ENCODE data around the gene CLPTM1L.

Gene CLPTM1L

DNA sequence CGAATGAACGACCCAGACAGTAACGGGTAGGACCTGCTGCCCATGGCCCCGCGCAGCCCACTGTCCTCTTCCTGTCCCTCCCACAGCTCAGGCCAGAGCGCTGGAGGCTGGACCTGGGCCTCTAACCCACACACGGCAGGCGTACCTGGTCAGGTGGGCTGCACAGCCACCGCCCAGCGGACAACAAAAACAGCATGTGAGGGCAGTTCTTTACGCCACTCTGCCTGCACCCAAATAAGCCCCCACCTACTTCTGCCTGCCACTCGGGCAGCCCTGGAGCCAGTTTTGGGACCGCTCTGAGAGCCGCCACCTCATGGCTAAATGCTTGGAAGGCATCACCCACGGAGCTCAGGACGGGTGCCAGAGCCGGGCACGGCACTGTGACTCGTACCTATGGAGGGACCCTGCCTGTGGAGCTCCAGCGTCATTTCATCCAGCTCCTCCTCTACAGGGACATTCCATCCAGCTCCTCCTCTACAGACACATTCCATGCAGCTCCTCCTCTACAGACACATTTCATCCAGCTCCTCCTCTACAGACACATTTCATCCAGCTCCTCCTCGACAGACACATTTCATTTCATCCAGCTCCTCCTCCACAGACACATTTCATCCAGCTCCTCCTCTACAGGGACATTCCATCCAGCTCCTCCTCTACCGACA, 18.9 kb downstream of the CLPTM1L start:
- no peak for DNase-seq (ENCODE audit: low spot score)

DNA sequence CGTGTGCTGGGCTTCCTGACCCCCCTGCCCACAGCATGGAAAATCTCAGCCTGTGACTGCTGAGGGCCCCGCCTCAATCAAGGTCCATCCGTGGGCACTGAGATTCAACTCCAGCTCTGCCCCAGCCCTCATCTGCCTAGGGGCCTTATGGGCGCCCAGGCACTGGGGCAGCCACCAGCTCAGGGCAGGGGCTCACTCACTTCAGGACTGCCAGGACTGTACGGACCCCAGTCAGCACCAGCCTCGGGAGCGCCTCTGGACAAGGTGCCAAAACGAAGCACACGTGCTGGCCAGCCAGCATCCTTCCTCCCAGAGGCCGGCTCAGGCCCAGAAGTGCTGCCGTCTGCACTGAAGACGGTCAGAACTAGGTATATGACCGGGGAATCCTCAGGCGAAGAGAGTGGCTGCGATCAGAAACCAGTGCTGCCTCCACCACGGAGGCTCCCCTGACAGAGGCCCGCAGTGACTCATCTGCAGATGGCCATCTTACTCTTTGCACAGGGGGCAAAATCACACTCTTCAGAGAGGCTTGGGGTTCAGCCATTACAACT, 19.6 kb downstream of the CLPTM1L start:
- DNase-seq (ENCODE audit: low spot score), result no peak

DNA sequence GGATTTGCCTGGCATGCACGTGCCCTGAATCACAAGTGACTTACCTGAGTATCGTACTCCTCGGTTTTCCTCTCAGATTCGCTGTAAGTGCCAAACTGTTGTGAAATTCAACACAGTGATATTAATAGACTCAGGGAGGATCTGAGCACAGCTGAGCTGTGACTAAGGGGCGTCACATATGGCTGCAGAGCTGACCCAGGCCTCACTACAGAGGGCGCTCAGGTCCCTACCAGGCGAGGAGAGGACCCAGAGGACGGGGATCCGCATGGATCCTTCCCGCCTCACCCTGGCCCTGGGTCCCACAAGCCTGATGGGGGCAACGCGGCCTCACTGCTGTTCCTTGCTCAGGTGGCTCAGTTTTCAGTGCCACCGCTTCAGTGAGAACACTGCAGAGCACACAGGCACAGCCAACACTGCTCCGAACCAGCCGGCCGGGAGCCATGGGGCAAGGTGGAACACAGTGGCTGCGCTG, 20.1 kb downstream of the CLPTM1L start:
- DNase-seq (ENCODE audit: low spot score), result no peak

DNA sequence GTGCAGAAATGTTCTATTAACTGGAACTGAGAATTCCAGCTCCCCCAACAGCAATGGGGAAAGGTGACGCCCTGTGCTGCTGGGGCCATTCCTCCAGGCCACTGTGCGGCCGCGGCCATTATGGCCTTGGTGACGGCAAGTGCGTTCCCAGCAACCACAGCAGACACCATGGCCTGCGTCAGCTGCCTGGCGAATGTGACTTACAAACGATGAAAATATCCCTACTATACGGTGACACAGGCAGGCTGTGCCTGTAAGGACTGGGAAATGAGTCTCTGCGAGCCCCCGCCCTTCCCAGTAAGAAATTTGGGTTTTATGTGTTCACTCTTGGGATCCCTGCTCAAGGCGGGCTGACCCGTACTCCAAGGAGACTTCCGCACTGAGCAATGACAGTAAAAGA, 20.6 kb downstream of the CLPTM1L start:
- DNase-seq (ENCODE audit: low spot score), result no peak

DNA sequence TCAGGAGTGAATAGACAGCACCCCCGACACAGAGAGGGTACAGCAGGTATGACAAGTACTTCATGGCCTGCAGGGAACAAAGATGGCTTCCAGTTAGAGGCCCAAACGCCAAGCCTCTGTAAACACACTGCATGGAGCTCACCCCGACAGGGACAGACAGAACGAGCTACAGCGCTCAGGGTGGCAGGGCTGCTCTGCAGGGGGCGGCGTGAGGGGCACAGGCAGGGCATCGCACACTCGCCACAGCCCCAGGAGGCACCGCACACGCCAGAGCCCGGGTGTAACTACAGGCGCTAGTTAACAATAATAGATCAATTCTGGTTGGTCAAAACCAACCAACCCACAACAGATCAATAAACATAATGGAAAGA, 21.1 kb downstream of the CLPTM1L start:
- no peak for DNase-seq (ENCODE audit: low spot score)

DNA sequence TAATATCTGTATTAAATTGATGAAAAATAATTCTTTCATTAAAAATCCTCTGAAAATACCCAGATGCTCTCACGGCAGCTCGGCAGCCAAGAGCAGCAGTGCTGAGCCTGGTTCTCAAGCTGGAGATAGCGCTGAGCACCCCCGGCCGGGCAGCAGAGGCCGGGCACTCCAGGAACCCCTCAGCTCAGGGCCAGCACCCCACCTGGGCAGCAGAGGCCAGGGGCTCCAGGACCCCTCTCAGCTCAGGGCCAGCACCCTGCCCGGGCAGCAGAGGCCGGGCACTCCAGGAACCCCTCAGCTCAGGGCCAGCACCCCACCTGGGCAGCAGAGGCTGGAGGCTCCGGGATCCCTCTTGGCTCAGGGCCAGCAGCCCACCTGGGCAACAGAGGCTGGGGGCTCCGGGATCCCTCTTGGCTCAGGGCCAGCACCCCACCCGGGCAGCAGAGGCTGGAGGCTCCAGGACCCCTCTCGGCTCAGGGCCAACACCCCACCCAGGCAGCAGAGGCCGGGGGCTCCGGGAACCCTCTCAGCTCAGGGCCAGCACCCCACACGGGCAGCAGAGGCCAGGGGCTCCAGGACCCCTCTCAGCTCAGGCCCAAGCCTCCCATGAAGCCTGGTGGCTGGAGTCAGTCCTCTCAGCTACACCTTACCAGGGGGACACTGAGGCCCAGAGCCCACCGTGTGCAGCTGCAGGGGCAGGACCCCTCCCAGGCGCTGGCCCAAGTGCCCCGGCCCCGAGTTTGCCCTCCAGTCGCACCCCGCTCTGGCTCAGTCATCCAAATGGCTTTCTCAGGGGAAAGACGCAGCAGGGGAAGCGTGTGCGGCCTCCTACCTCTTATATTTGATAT, 21.7 kb downstream of the CLPTM1L start:
- DNase-seq (ENCODE audit: low spot score), result no peak

DNA sequence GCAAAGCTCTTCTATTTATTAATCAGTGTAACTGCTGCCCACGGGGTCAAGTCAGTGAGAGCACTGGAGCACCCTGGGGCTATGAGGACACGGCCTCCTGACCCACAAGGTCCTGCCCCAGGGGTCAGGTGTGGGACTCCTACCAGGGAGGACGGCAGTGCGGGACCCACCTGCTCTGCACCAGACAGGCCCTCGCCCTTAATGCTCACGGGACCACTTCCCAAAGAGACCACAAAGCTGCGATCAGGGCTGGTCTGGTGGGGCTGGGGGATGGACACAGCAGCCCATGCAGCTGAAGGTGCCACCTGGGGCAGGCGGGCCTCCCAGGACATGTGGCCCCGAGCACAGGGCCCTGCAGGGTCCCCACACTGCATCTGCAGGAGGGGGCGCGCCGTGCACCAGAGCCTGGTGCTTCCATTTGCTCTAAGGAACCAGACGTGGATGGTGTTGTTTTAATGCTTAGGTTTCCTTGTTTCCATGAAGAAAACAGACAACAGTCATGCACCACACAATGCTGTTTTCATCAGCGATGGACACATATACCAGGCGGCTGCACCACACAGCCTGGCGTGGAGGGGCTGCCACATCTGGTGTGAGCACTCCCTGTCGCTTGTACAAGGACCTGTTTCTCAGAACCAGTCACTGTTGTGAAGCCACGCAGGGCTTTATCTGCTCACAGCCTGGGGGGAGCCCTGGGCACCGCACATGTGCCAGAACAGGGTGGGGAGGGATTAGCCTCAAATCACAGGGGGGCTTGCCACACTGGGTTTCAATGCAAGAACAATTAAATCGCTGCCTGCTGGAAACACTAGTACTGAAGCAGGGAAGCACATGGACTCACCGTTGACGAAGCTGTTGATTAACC, 22.6 kb downstream of the CLPTM1L start:
- no peak for DNase-seq (ENCODE audit: low spot score)

DNA sequence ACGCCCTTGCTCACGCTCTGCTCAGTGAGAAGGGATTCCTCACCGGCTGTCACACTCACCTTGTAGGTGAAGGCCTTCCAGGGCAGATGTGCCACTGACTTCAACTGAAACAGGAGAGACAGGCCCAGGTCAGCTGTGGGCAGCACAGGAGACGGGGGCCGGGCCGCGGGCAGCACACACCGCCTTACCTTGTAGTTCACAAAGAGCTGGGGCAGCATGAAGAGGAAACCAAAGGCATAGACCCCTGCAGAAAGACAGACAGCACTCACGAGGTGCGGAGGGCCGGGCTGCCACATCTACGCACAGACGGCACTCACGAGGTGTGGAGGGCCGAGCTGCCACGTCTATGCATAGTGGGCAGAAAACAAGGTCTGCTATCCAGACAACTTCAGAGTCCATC, 23.3 kb downstream of the CLPTM1L start:
- no peak for DNase-seq (ENCODE audit: low spot score)

DNA sequence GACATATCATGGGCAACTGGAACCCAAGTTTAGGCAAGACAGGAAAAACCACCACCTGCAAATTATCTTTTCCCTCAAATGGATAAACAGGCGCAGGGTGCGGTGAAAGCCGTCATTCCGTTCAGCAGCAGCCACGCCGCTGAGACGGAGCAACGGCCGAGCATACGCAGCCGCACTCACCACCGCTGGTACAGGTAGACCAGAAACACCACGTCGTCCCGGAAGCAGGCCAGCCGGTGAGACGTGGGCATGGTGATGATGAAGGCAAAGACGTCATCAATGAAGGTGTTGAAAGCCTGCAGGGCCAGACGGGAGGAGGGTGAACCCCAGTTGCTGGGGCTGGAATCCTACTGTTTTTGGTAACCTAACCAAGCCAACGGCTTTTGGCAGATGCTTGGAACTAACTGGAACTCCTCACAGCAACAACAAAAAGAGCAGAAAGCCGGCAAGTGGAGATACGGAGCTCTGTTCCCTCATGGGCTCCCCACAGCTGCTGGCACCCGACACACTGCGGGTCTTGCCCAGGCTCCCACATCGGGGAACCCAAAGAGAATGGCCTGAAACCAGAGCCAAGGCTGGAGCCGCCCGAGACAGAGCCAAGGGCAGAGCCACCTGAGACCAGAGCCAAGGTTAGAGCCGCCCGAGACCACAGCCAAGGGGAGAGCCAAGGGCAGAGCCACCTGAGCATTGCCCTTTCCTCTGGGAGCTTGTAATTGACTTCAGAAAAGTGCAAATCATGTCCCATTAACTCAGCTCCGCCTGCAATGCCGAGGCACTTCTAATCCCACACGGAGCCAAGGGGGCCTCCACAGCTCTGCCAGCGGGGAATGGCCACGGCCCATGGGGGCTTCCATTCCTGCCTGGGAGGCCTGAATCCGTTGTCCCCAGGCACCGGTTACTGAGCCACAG, 24.2 kb downstream of the CLPTM1L start:
- DNase-seq (ENCODE audit: low spot score), result no peak

DNA sequence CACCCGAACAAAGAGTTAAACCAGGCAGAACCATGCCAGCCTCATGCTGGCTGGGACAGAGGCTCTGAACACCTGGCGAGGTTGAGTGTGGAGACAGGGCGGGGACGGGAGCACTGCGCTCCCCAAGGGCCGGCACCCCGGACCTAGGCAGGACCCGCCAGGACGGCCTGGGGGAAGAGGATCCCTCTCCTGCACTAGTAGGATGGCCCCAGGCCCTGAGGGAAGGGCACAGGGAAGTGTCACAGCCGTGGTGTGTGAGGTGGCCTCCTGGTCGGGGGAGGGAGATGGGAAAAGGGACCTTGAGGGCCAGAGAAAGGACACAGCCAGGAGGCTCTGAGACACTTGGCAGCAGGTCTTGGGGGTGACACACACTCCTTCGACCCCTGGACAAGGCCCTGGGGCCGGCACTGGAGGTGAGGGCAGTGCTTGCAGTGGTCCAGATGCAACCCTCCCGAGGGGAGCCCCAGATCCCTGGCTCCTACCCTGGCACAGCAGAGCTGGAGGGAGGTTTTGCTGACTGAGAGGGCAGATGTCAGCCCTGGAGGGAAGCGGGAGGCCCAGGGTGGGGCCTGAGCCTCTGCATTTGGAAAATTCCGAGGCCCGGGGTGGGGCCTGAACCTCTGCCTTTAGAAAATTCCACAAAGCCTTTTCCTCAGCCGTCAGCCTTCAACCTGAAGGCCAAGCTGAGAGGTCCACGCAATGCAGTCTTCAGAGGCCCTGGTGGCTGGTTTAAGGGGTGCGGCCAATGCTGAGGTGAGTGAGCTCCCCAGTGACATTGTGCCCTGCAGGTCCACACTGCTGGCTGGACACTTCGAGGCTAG, 25.3 kb downstream of the CLPTM1L start:
- no peak for DNase-seq (ENCODE audit: low spot score)

DNA sequence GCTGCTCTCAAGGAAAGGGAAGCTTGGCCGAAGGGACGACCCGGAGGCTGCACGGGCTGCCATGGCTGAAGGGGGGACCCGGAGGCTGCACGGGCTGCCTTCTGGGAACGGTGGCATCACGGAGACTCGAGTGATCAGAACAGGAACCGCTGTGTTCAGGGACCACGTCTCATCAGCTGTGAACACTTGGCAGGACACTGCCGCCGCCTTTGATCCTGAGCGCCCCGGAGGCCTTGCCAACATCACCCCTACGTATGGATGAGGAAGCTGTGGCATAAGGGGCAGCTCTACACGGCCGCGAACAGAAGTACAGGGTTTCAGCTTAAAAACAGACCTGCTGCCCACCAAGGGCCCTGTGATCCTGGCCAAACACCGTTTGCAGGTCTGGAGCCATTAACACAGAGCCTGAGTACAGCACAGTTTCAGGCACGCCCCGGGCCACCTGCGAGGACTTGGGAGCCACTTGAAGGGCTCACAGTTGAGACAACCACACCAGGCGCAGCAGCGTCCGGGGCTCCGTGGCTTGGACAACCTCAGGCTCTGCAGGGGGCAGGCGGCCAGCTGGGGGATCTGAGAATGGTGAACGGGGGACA, 26.1 kb downstream of the CLPTM1L start:
- DNase-seq (ENCODE audit: low spot score), result no peak

DNA sequence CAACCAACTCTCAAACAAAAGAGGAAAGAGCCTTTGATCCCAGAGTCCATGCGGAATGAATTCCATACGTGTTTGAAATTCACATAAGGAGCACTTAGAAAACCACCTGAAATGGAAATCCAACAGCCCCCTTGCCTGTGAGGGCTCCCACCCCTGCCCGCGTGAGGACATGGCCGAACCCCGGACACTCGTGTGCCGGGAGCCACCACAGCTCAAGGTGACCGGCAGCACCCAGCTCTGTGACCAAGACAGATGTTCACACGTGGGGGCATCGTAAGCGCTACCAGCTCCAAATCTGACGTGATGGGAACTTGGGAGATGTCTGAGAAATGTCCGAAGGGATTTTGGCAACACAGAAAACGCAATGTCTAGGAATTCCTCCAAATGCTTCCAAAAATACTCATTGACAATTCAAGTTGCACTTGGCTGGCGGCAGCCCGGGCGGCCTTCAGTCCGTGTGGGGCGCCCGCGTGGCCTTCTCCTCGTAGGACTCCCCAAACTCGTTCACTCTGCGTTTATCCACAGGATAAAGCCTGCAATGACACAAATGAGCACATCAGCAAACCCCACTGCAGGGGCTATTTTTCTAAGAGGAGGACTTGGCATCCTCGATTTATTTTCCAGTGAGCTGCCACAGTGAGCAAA, 26.9 kb downstream of the CLPTM1L start:
- no peak for DNase-seq (ENCODE audit: low spot score)

DNA sequence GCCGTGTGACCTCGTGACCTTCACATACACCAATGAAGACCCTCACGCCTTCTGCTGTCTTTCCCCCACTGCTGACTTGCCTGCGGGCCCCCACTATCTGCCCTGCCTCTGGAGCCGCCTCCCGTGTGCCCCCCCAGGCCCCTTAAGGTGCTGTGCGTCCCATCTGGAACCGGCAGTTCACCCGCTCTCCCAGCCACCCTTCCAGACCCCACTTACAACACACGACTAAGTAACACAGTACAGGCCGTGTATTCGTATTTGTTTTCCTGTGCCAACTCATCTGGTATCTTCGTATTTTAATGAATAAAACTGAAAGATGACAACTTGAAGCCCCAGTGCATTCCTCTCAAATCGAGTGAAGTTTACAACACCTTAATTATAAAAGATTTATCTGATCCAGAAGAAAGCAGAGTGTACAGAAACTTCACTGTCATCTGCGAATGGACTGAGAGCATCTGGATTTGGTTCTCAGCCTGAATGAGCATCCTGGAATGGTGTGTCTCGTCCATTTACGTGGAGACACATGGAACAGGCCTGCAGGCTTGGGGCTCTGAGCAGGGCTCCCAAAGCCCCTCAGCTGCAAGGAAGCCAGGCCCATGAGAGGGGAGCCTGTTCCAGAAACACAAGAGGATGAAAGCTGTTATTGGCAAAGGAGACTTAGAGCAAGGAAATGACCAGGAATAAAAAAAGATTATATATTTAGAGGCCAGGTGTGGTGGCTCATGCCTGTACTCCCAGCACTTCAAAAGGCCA, 28.1 kb downstream of the CLPTM1L start:
- DNase-seq (ENCODE audit: low spot score), result no peak

DNA sequence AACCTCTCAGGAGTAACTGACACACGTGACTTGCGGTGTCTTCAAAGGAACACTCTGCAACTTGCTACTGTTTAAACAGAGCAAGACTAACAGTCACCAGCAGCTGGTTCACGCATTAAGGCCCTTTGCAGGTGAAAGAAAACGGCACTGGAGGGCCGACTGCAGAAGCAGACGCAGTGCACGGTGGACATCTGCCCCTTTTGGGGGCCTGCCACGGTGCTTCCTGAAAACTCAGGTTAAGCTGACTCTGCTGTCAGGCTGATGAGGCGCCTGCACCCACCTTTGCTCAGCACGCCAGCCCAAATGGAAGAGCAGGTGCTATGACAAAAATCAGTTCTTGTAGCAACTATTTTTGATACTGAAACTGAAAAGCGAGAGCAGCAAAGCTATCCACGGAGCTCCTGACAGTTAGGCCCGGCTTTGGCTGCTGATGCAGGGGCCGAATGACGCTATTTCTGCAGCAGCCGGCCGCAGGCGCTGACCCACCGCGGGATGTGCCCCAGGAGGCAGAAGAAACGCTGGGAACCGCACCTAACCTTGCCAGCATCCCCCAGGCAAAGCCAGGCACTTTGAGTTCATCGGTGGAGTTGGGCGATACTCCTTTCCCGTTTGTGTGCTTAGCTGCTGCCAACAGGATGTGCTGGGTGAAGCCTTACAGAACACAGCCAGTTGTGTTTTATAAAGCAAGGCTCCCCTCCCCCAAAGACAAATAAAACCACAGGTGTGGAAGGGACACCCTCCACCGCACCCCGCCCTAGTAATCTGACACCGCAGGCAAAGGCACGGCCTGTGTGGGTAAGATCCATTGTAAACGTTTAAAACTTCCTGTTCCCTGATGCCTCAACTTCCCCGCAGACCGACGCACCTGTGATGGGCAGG, 29.0 kb downstream of the CLPTM1L start:
- peak; percentile 40 for DNase-seq (ENCODE audit: low spot score)

DNA sequence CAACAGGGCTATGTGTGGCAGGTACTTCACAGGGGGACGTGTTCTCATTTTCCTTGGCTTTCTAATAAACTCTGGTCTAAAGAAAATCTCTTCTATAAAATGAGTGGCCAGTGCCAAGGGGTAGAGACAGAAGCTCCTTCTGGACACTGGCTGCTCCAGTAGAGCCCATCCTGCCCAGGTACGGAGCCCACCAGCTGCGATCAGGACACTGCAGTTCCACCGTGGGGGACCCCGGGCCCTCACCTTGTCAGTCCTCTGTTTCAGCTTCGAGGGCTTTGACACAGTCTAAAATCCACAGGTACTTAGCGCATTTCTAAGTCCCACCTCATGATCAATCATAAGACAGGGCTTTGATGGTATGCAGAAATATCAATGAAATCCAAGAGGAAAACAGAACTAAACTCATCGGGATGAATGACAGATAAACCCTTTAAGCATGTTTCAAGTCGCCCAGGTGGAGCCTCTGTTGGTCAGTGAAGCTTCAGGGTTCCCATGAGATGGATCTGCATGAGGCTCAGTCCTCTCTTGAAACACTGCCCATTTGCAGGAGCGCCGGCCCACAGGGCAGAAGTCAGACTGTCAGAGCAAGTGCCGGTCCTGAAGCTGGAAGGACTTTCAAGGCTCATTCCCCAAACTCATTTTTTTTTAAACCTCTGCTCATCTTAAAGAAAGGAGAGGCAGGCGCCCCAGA, 29.7 kb downstream of the CLPTM1L start:
- DNase-seq (ENCODE audit: low spot score), result no peak

DNA sequence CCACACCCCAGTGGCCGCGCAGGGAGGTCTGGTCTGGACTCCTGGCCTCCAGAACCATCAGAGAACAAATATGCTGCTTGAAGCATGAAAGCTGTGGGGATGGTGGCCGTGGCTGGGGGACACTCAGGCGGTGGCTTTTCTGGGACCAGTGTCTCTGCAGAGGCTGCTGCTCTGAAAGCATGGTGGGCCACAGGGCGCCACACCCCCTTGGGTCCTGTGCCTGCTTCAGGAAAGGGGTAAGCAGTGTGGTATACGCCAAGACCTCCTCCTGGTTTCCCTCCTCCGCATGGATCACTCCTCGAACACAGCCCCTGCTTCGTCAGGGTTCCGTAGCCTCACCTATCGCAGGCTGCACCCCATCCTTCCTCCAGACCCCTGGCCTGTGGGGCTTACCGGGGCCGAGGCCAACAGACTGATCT, 30.3 kb downstream of the CLPTM1L start:
- no peak for DNase-seq (ENCODE audit: low spot score)
